Measurements from ENCODE around the gene ABI3BP.

ABI3BP gene

DNA sequence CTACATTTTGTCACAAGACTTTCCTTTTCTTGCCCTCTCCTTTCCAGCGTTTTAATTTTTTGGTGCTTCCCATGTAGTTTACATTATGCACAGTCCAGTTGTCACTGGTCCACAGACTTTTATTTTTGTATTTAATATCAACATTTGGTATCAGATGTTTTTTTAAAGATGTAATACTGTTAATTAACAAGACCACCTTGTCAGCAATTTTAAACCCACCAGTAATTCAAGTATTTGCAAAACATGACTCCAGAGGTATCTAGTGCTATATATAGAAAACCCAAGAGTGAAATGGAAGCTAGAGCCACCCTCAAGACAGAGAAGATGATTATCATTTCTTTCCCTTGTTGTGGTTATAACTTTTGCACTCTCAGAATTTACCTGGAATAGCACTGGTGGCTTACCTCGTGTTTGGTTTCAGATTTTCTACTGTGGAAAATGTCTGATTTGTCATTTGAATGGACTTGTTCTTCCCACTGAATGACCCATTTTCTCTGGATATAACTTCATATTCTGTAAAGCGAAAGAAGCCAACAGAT is 227.7 kb downstream of the ABI3BP start:
- DNase-seq, result no peak

GRCh38 chr3:100761951-100762350 is 231.3 kb downstream of the ABI3BP start:
- no peak for DNase-seq

GRCh38 chr3:100761211-100761942 is 231.8 kb downstream of the ABI3BP start:
- peak in 1 of 5 donors; percentile 15 for DNase-seq

DNA sequence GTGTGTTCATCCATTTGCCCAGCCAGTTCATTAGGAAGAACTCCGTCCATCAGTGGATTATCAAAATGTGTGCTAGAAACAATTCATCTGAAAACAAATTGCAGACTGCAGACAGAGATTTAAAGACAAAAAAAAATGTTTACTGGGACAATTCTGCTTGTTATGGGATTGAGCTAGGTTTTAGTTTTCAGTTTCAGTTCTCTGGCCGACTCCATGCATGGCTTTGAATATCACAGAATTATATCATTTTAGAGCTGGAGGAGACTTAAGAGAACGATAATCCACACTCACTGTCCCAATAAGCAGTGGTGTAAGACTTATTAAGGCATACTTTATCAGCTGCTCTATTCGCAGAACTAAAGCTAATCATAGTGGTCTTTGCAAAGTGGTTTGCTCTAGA is 232.8 kb downstream of the ABI3BP start:
- DNase-seq, result no peak

GRCh38 chr3:100759950-100760349 is 233.3 kb downstream of the ABI3BP start:
- DNase-seq, result no peak

DNA sequence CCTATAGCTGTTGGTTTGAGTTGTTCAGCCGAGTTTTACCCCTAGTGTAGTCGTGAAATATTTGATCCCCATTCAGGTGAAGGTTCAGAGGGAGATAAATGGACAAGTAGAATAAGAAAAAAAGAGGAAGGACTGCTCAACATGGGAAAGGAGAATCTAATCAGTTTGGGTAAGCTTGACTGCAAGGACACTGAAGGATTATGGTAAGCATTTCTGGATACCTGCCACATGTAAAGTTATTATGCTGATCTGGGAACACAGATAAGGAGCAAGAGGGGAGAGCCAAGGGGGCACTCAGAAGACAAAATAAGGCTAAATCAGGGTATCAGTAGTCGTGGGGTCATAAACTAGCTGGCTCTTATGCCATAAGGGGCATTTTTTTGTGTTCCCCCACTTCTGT is 234.1 kb downstream of the ABI3BP start:
- no peak for DNase-seq

GRCh38 chr3:100756441-100756840 is 236.8 kb downstream of the ABI3BP start:
- no peak for DNase-seq

- no peak for DNase-seq
These were observed 238.5 kb downstream of the ABI3BP start for GRCh38 chr3:100754563-100755334.

GRCh38 chr3:100753846-100754245 is 239.4 kb downstream of the ABI3BP start:
- DNase-seq, result no peak

- DNase-seq, result no peak
These were observed 244.3 kb downstream of the ABI3BP start for GRCh38 chr3:100748967-100749366.

GRCh38 chr3:100748220-100748619 is 245.0 kb downstream of the ABI3BP start:
- DNase-seq, result no peak

GRCh38 chr3:100746092-100746491 is 247.1 kb downstream of the ABI3BP start:
- DNase-seq, result no peak

DNA sequence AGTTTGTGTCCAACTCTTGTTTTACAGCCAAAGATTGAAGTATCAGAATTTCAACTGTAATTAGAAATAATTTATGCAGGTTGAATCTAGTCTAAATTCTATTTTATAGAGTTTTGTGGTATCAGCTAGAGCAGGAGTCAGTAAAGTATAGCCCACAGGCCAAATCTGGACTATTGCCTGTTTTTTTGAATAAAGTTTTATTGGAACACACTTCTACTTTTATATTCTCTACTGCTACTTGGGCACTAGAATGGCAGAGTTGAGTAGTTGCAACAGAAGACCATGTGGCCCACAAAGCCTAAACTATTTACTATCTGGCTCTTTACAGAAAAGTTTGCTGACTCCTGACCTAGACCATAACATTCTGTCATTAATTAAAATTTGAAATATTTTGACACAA is 247.6 kb downstream of the ABI3BP start:
- DNase-seq, result no peak

GRCh38 chr3:100744671-100745070 is 248.6 kb downstream of the ABI3BP start:
- no peak for DNase-seq

DNA sequence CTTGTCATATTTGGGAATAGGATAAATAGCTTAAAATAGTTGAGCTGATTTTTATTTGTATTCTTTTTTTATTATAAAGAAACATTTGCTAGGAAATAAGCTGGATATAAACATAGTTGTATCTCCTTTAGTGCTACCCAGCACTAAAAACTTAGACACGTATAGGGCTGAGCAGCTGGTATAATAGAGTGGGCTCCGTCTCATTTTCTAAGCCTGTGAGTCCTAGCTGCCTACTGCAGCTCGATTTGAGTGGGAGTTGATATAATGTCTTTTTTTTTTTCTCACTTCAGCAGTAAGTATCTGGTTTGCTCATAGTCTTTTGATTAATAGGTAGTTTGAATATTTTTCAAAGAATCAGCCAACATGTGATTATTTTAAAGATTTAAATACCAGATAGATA is 249.7 kb downstream of the ABI3BP start:
- no peak for DNase-seq

GRCh38 chr3:100740207-100740606 is 253.0 kb downstream of the ABI3BP start:
- DNase-seq, result no peak

- DNase-seq, result no peak
These were observed 255.9 kb downstream of the ABI3BP start for GRCh38 chr3:100737334-100737733.

DNA sequence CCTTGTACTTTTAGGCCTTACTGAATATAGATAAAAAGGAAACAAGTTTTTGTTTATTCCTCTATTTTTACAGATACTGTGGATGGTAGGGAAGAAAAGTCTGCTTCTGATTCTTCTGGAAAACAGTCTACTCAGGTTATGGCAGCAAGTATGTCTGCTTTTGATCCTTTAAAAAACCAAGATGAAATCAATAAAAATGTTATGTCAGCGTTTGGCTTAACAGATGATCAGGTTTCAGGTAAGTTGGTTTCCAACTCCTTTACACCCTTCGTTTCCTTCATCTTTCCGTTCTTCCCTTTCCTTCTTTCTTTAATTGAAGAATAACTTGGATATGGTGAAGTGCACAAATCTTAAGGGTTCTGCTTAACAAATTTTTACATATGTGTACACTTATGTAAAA is 260.8 kb downstream of the ABI3BP start:
- no peak for DNase-seq

- no peak for DNase-seq
These were observed 262.7 kb downstream of the ABI3BP start for GRCh38 chr3:100730524-100730923.

DNA sequence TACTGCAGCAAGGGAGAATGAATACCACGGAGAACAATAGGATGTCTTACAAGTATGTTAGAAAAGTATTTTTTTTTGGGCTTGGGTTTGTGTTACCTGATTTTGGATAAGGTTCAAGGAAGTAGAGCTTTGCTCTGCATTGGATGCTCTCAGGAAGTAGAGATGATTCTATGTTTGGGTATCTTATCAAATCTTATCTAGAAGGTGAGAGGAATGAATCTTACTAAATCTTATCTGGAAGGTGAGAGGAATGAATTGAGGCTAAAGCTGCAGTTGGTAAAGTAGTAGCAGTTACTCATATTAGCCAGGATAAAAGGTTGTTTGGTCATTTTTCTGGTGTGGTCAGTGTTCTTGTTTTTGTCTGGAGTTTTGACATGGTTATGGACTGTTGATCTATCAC is 266.5 kb downstream of the ABI3BP start:
- DNase-seq, result no peak

DNA sequence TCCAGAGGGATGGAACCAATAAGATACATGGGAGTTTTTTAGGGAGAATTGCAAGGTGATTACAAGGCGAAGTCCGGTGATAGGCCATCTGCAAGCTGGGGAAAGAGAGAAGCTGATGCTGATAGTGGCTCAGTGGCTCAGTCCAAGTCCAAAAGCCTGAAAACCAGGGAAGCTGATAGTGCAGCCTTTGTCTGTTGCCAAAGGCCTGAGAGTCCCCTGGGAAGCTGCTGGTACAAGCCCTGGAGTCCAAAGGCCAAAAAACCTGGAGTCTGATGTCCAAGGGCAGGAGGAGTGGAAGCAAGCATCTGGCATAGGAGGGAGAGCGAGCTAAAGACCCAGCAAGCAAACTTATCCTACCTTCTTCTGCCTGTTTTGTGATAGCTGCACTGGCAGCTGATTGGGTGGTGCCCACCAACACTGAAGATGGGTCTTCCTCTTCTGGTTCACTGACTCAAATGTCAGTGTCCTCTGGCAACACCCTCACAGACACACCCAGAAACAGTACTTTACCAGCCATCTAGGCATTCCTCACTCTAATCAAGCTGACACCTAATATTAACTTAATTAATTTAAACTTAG is 267.2 kb downstream of the ABI3BP start:
- no peak for DNase-seq

GRCh38 chr3:100720426-100720825 is 272.8 kb downstream of the ABI3BP start:
- DNase-seq, result no peak

GRCh38 chr3:100719136-100719535 is 274.1 kb downstream of the ABI3BP start:
- DNase-seq, result no peak

Measured in T-helper 1 cell (primary cell).